T-cell (primary cell): ENCODE data around the gene PLA2G2E. TPM values are rescaled to one million over a fixed set of nuclear protein-coding genes. Genes with fewer than 3 reads are reported as not detected.

Experiments
- ATAC-seq, 4 experiments: fragments of 200-7000 bp in 3 of 4; fragments of 150-1000 bp in 1 of 4; cut with Tn5 transposase; replicated peaks in 1 of 4; 1 replicate in 3 of 4; 2 replicates in 1 of 4; pipeline ENCODE4 v1.10.0; 2021; ENCODE audit warnings: moderate library complexity in 3 of 4, mild to moderate bottlenecking in 2 of 4, moderate number of reproducible peaks in 1 of 4
- CTCF ChIA-PET, 2 donors: fragments of 300-600 bp; sonication (Branson Sonifier 250); formaldehyde crosslinking; loops; one replicate each; lab custom pipeline; 2022; ENCODE audit warnings: antibody characterized with exemption in 2 of 2; lab: Charles Lee
- POLR2A ChIA-PET, 2 donors: fragments of 300-600 bp; sonication (Branson Sonifier 250); formaldehyde crosslinking; loops; one replicate each; lab custom pipeline; 2022; ENCODE audit warnings: antibody characterized with exemption in 2 of 2; lab: Charles Lee
- DNase-seq, 35 experiments: peaks; one replicate each; pipeline versions ENCODE4 v3.0.0 to v3.0.0-alpha.2; 2013 to 2023
- H3K27ac ChIP-seq: one replicate; pipeline ENCODE4 v1.5.1; 2013; ENCODE audit warnings: low read length
- H3K27me3 ChIP-seq, 2 experiments: replicated peaks in 1 of 2; 1 replicate in 1 of 2; 2 replicates in 1 of 2; pipeline versions ENCODE4 v1.6.1 to v1.7.0; 2013; ENCODE audit warnings: low read length in 1 of 2, mixed read lengths in 1 of 2; ENCODE audit not compliant: control insufficient read depth in 2 of 2, insufficient read depth in 2 of 2; ENCODE audit errors: extremely low read depth in 1 of 2
- H3K36me3 ChIP-seq, 2 donors: 1 replicate in 1 of 2; 2 replicates in 1 of 2; pipeline versions ENCODE4 v1.6.1 to v1.7.0; 2013; ENCODE audit warnings: low read length in 1 of 2; ENCODE audit not compliant: control insufficient read depth in 2 of 2, insufficient read depth in 1 of 2; ENCODE audit errors: extremely low read depth in 1 of 2
- H3K4me1 ChIP-seq, 2 experiments: 1 replicate in 1 of 2; 2 replicates in 1 of 2; pipeline versions ENCODE4 v1.6.1 to v1.7.0; 2013; ENCODE audit warnings: low read length in 2 of 2, mixed read lengths in 1 of 2; ENCODE audit not compliant: insufficient read depth in 2 of 2, control insufficient read depth in 1 of 2; ENCODE audit errors: extremely low read depth in 1 of 2
- H3K4me3 ChIP-seq, 2 donors: 1 replicate in 1 of 2; 2 replicates in 1 of 2; pipeline versions ENCODE4 v1.5.1 to v1.7.0; 2013; ENCODE audit warnings: mild to moderate bottlenecking in 2 of 2, low read length in 1 of 2, moderate library complexity in 1 of 2; ENCODE audit not compliant: control insufficient read depth in 1 of 2; ENCODE audit errors: extremely low read depth in 1 of 2
- H3K9me3 ChIP-seq: 2 replicates; pipeline ENCODE4 v1.7.0; 2013
- H3K27ac Mint-ChIP-seq, 2 donors: one replicate each; pipeline ENCODE4 v1.8.0; 2020 to 2021; ENCODE audit warnings: mild to moderate bottlenecking in 2 of 2, mixed read lengths in 2 of 2
- H3K27me3 Mint-ChIP-seq, 2 donors: one replicate each; pipeline ENCODE4 v1.8.0; 2021 to 2022; ENCODE audit warnings: mixed read lengths in 2 of 2
- H3K36me3 Mint-ChIP-seq: one replicate; pipeline ENCODE4 v1.8.0; 2021; ENCODE audit warnings: mixed read lengths
- H3K4me1 Mint-ChIP-seq, 3 donors: one replicate each; pipeline ENCODE4 v1.8.0; 2020 to 2022; ENCODE audit warnings: mixed read lengths in 3 of 3, mild to moderate bottlenecking in 1 of 3
- H3K4me3 Mint-ChIP-seq, 3 donors: one replicate each; pipeline ENCODE4 v1.8.0; 2020 to 2022; ENCODE audit warnings: mild to moderate bottlenecking in 3 of 3, mixed read lengths in 3 of 3, moderate library complexity in 3 of 3
- H3K9me3 Mint-ChIP-seq, 3 donors: one replicate each; pipeline ENCODE4 v1.8.0; 2020 to 2022; ENCODE audit warnings: mixed read lengths in 3 of 3
- WGBS: methylation state at CpG from one replicate; pipeline ENCODE4 v1.1.5; 2013; ENCODE audit warnings: missing lambda C conversion rate; ENCODE audit not compliant: insufficient coverage; 5-methylcytosine and 5-hydroxymethylcytosine counted together
- total RNA-seq, 35 experiments: library from RNA in 6 of 35; stranded (reverse) in 6 of 35; fragments of 120-200 nt in 1 of 35; gene quantifications; one replicate each; pipeline versions ENCODE4 v1.2.1 to v1.2.4 and lab custom pipeline; 2013 to 2026

The PLA2G2E gene
- total RNA-seq, 5 donors from 2014 or later (not counting 1 experiment from before 2014, with no cell fraction given): not detected

GRCh38 chr1:19894218-19894617 lies 29.2 kb downstream of the PLA2G2E start:
- ChIA-PET CTCF (no interaction called here), POLR2A (interaction anchor here in 1 of 2 donors (0.5 kb wide), 1 partner anchor 219 kb away, joined by 7 read pairs; no protein-coding TSS in a partner anchor)
- ATAC-seq (no peak), DNase-seq (no peak)
- peaks cover 6 to 55% of the 10 kb centered on the region in 2 donors for H3K36me3 ChIP-seq
- H3K36me3 Mint-ChIP-seq: peaks cover 60% of the 10 kb centered on the region
- no peak overlapping the region for H3K4me3 Mint-ChIP-seq
- no peak overlapping the region for H3K27ac ChIP-seq
- H3K9me3 Mint-ChIP-seq: no peaks in the 10 kb centered on the region
- no peaks in the 10 kb centered on the region for H3K27me3 ChIP-seq
- H3K27me3 Mint-ChIP-seq: no peaks in the 10 kb centered on the region
- H3K4me3 ChIP-seq: no peak overlapping the region
- WGBS: no CpG with 5 or more reads among the region's 5 CpGs
- H3K27ac Mint-ChIP-seq: no peak overlapping the region
- H3K4me1 Mint-ChIP-seq: peaks cover 2 to 11% (median 7%) of the 10 kb centered on the region in 3 donors
- no peaks in the 10 kb centered on the region for H3K9me3 ChIP-seq
- no peaks in the 10 kb centered on the region for H3K4me1 ChIP-seq

GRCh38 chr1:19893687-19894086 lies 29.7 kb downstream of the PLA2G2E start:
- ATAC-seq (no peak), DNase-seq (no peak)
- H3K4me3 Mint-ChIP-seq: no peak overlapping the region
- no peaks in the 10 kb centered on the region for H3K27me3 Mint-ChIP-seq
- Histone ChIP-seq H3K27ac (no peak overlapping the region), H3K36me3 (peaks cover 6 to 50% of the 10 kb centered on the region in 2 donors), H3K27me3 (no peaks in the 10 kb centered on the region), H3K4me3 (no peak overlapping the region), H3K4me1 (no peaks in the 10 kb centered on the region), H3K9me3 (no peaks in the 10 kb centered on the region)
- peaks cover 3 to 15% (median 7%) of the 10 kb centered on the region in 3 donors for H3K4me1 Mint-ChIP-seq
- H3K27ac Mint-ChIP-seq: no peak overlapping the region
- WGBS: 100% methylated on average over 2 of the region's 3 CpGs
- CTCF ChIA-PET: interaction anchor here in 1 of 2 donors (0.6 kb wide), 1 partner anchor 600 kb away, joined by 3 read pairs; no protein-coding TSS in a partner anchor
- H3K36me3 Mint-ChIP-seq: peaks cover 54% of the 10 kb centered on the region
- POLR2A ChIA-PET: interaction anchor here in 1 of 2 donors (0.5 kb wide), 1 partner anchor 220 kb away, joined by 7 read pairs; no protein-coding TSS in a partner anchor
- H3K9me3 Mint-ChIP-seq: no peaks in the 10 kb centered on the region

- no peaks in the 10 kb centered on the region for H3K9me3 Mint-ChIP-seq
- ChIA-PET CTCF (interaction anchor here in 1 of 2 donors (0.5 kb wide), 1 partner anchor 9 kb away, joined by 3 read pairs; no protein-coding TSS in a partner anchor), POLR2A (no interaction called here)
- no peaks in the 10 kb centered on the region for H3K27me3 ChIP-seq
- peaks cover 12 to 25% (median 14%) of the 10 kb centered on the region in 3 donors for H3K4me1 Mint-ChIP-seq
- H3K4me1 ChIP-seq: no peaks in the 10 kb centered on the region
- no peak overlapping the region for H3K27ac Mint-ChIP-seq
- no peaks in the 10 kb centered on the region for H3K27me3 Mint-ChIP-seq
- peaks cover 6 to 46% of the 10 kb centered on the region in 2 donors for H3K36me3 ChIP-seq
- ATAC-seq (no peak), DNase-seq (no peak)
- H3K4me3 ChIP-seq: no peak overlapping the region
- WGBS: 83% methylated on average over 2 of the region's 6 CpGs
- peaks cover 54% of the 10 kb centered on the region for H3K36me3 Mint-ChIP-seq
- H3K27ac ChIP-seq: no peak overlapping the region
- no peaks in the 10 kb centered on the region for H3K9me3 ChIP-seq
- no peak overlapping the region for H3K4me3 Mint-ChIP-seq
Observed at GRCh38 chr1:19892628-19893168, 30.7 kb downstream of the PLA2G2E start.

- Histone ChIP-seq H3K4me3 (no peak overlapping the region), H3K27me3 (no peaks in the 10 kb centered on the region), H3K27ac (no peak overlapping the region), H3K36me3 (peaks cover 6 to 44% of the 10 kb centered on the region in 2 donors), H3K9me3 (no peaks in the 10 kb centered on the region), H3K4me1 (no peaks in the 10 kb centered on the region)
- Mint-ChIP-seq H3K9me3 (no peaks in the 10 kb centered on the region), H3K36me3 (peaks cover 50% of the 10 kb centered on the region), H3K27ac (no peak overlapping the region), H3K4me3 (no peak overlapping the region), H3K27me3 (no peaks in the 10 kb centered on the region), H3K4me1 (peaks cover 17 to 30% (median 20%) of the 10 kb centered on the region in 3 donors)
- no peak for DNase-seq
- ChIA-PET POLR2A (no interaction called here), CTCF (no interaction called here)
- ATAC-seq: no peak
- 92% methylated on average over 1 of the region's 3 CpGs for WGBS
Observed at GRCh38 chr1:19892129-19892528, 31.3 kb downstream of the PLA2G2E start.

GRCh38 chr1:19889656-19890055 lies 33.8 kb downstream of the PLA2G2E start:
- no peak for DNase-seq
- peaks cover 6 to 36% of the 10 kb centered on the region in 2 donors for H3K36me3 ChIP-seq
- Mint-ChIP-seq H3K9me3 (no peaks in the 10 kb centered on the region), H3K4me3 (no peak overlapping the region), H3K36me3 (peaks cover 33% of the 10 kb centered on the region), H3K27me3 (no peaks in the 10 kb centered on the region), H3K27ac (no peak overlapping the region), H3K4me1 (peaks cover 34 to 49% (median 34%) of the 10 kb centered on the region in 3 donors)
- ATAC-seq: no peak
- H3K9me3 ChIP-seq: no peaks in the 10 kb centered on the region
- ChIA-PET CTCF (interaction anchor here in 1 of 2 donors (0.5 kb wide), 1 partner anchor 21 kb away, joined by 3 read pairs; no protein-coding TSS in a partner anchor), POLR2A (no interaction called here)
- no peak overlapping the region for H3K4me3 ChIP-seq
- H3K27ac ChIP-seq: no peak overlapping the region
- H3K4me1 ChIP-seq: peaks cover 0 to 5% of the 10 kb centered on the region in 2 experiments
- no peaks in the 10 kb centered on the region for H3K27me3 ChIP-seq

GRCh38 chr1:19888112-19888511 lies 35.3 kb downstream of the PLA2G2E start:
- DNase-seq: no peak
- no peaks in the 10 kb centered on the region for H3K27me3 ChIP-seq
- WGBS: 57% methylated on average over 1 of the region's 1 CpG
- ChIA-PET CTCF (no interaction called here), POLR2A (no interaction called here)
- peaks cover 6 to 23% of the 10 kb centered on the region in 2 donors for H3K36me3 ChIP-seq
- ATAC-seq: no peak
- H3K9me3 ChIP-seq: no peaks in the 10 kb centered on the region
- Mint-ChIP-seq H3K4me1 (peaks cover 49 to 64% (median 50%) of the 10 kb centered on the region in 3 donors), H3K27me3 (no peaks in the 10 kb centered on the region), H3K9me3 (no peaks in the 10 kb centered on the region), H3K27ac (no peak overlapping the region), H3K36me3 (peaks cover 20% of the 10 kb centered on the region), H3K4me3 (no peak overlapping the region)
- no peak overlapping the region for H3K4me3 ChIP-seq
- peaks cover 3 to 15% of the 10 kb centered on the region in 2 experiments for H3K4me1 ChIP-seq
- H3K27ac ChIP-seq: no peak overlapping the region
